Activated naive CD8-positive, alpha-beta T cell treated with anti-CD3 and anti-CD28 coated beads for 36 hours (primary cell): ENCODE measurements around the gene PTBP3. TPM values are rescaled to one million over a fixed set of nuclear protein-coding genes. Genes with fewer than 3 reads are reported as not detected.

Experiments used
- DNase-seq: peaks from one replicate; pipeline ENCODE4 v3.0.0; 2021
- H3K27ac Mint-ChIP-seq: one replicate; pipeline ENCODE4 v1.8.0; 2022; ENCODE audit warnings: mild to moderate bottlenecking, moderate library complexity, mixed read lengths
- H3K27me3 Mint-ChIP-seq: one replicate; pipeline ENCODE4 v1.8.0; 2022; ENCODE audit warnings: mild to moderate bottlenecking, mixed read lengths
- H3K36me3 Mint-ChIP-seq: one replicate; pipeline ENCODE4 v1.8.0; 2021; ENCODE audit warnings: mild to moderate bottlenecking, mixed read lengths
- H3K4me1 Mint-ChIP-seq: one replicate; pipeline ENCODE4 v1.8.0; 2021; ENCODE audit warnings: mixed read lengths
- H3K4me3 Mint-ChIP-seq: one replicate; pipeline ENCODE4 v1.8.0; 2022; ENCODE audit warnings: mild to moderate bottlenecking, moderate library complexity, mixed read lengths
- H3K9me3 Mint-ChIP-seq: one replicate; pipeline ENCODE4 v1.8.0; 2022; ENCODE audit warnings: mixed read lengths
- total RNA-seq, 2 experiments: library from RNA; stranded (reverse); gene quantifications; one replicate each; pipeline ENCODE4 v1.2.3, GENCODE V29; 2021

PTBP3 gene
- total RNA-seq, 2 experiments from 2014 or later, result 116 to 118 TPM

DNA sequence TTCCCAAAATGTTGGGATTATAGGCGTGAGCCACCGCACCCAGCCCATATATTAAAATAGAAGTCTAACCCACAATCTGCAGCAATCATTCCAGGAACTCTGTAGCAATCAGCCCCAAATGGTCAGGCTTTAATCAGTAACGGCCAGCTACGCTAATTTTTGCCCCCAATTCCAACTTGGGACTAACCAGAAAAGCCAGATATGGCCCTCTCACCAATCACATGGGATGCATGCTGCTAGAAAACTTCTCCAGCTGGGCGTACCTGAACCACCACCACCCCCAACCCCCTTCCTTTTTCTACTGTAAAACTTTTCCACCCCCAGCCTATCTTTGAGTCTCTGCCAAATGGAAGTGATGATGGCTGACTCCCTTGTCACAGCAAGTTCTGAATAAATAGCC is 162.5 kb downstream of the PTBP3 start:
- peaks cover 35% of the 10 kb centered on the region for H3K4me1 Mint-ChIP-seq
- peaks cover 1% of the 10 kb centered on the region for H3K9me3 Mint-ChIP-seq
- peaks cover 8% of the 10 kb centered on the region for H3K27me3 Mint-ChIP-seq
- no peak overlapping the region for H3K27ac Mint-ChIP-seq
- H3K4me3 Mint-ChIP-seq, result no peak overlapping the region
- no peak for DNase-seq
- H3K36me3 Mint-ChIP-seq, result peaks cover 14% of the 10 kb centered on the region

DNA sequence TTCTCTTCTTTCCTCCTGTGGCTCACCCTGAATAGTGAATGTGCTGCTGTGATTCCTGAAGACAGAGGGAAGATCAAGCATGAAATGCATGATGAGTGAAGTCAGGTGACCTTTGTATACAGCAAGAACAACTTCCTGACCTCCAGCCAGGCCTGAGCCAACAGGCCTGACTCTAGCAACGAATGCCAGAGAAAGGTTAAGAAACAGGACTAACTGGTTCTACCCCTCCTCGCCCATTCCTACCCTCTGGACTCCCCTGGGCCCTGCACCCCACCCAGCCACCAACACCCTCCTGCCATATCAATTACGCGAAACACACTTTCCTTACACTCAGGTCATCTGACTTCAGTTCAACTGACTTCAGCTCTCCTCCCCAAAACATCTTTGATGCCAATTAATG is 163.2 kb downstream of the PTBP3 start:
- no peak overlapping the region for H3K4me3 Mint-ChIP-seq
- H3K36me3 Mint-ChIP-seq, result peaks cover 11% of the 10 kb centered on the region
- H3K4me1 Mint-ChIP-seq, result peaks cover 33% of the 10 kb centered on the region
- H3K27ac Mint-ChIP-seq, result no peak overlapping the region
- DNase-seq, result no peak
- H3K27me3 Mint-ChIP-seq, result peaks cover under 1% of the 10 kb centered on the region
- H3K9me3 Mint-ChIP-seq, result peaks cover 1% of the 10 kb centered on the region

DNA sequence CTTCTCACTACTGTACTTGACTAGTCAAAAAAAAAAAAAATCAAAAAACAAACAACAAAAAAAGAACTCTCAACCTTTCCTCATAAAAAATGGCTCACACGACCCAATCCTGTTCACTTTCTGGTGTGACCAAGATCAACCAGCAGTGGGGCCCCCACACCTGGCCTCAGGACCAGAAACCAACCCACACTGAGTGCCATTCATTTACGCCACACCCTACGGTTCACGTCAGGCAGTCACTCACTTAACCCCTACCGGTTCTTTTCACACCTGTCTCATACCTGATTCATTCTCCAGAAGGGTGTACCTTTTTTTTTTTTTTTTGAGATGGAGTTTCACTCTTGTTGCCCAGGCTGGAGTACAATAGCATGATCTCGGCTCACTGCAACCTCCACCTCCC is 164.1 kb downstream of the PTBP3 start:
- Mint-ChIP-seq H3K27me3 (no peaks in the 10 kb centered on the region), H3K27ac (no peak overlapping the region), H3K4me1 (peaks cover 31% of the 10 kb centered on the region), H3K4me3 (no peak overlapping the region), H3K9me3 (peaks cover 1% of the 10 kb centered on the region), H3K36me3 (peaks cover 10% of the 10 kb centered on the region)
- DNase-seq, result no peak

DNA sequence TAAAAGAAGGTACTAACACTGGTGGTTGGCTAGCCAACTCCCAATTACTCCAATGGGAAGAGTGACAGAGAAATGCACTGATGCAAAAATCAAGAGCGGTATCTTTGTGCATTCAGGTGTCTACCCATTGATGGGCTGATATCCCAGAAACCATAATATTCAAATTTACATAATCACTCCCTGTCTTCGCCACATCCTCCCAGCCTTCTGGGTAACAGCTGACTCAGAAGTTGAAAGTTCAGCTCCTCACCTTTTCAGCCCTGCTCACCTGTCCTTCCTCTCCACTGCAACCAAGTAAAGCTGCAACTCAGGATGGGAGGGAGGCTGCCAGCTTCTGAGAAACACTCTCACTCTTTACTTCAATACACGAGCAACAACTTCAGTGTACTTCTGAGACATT is 165.2 kb downstream of the PTBP3 start:
- Mint-ChIP-seq H3K27ac (no peak overlapping the region), H3K4me3 (no peak overlapping the region), H3K27me3 (no peaks in the 10 kb centered on the region), H3K9me3 (peaks cover 1% of the 10 kb centered on the region), H3K4me1 (peaks cover 25% of the 10 kb centered on the region), H3K36me3 (peaks cover 6% of the 10 kb centered on the region)
- no peak for DNase-seq

Other genes with a start within 250 kb of the PTBP3 start
- 1 to 10 TPM; 3.8 to 5.2 TPM for gene SUSD1, start 158.3 kb downstream of the PTBP3 start, total RNA-seq
- gene HSDL2, start 46.5 kb upstream of the PTBP3 start, total RNA-seq, result 10 to 100 TPM; 21.4 to 22.3 TPM
- 1 to 10 TPM; 8.4 to 8.8 TPM for gene KIAA1958, start 153.2 kb upstream of the PTBP3 start, total RNA-seq